ENCODE measurements around the gene CADM2. TPM values are rescaled to one million over a fixed set of nuclear protein-coding genes. Genes with fewer than 3 reads are reported as not detected.

The CADM2 gene
- total and polyA plus RNA-seq, 12 donors: 0.10 to 12.6 (median 2.2) TPM

- H3K4me1 ChIP-seq (replicated peaks in 1 of 2): no peaks in the 10 kb centered on the region
- no peak overlapping the region for H3K27ac ChIP-seq
- H3K4me3 ChIP-seq: no peak overlapping the region
- 36 to 49% (median 40%) methylated on average over 2 of the region's 2 CpGs for WGBS, 4 donors
- intact Hi-C loops (cut with DNase I): no loop called here
- no peaks in the 10 kb centered on the region for H3K36me3 ChIP-seq (replicated peaks in 1 of 2)
- H3K27me3 ChIP-seq: no peaks in the 10 kb centered on the region
- TF ChIP-seq CTCF (IDR thresholded peaks at IDR 0.05) (no peak), POLR2A (IDR thresholded peaks at IDR 0.05) (no peak)
- H3K9me3 ChIP-seq (replicated peaks in 1 of 3): no peaks in the 10 kb centered on the region
- DNase-seq: no peak
These were observed 576.7 kb downstream of the CADM2 start for GRCh38 chr3:85535517-85535916.

GRCh38 chr3:85539232-85539631 lies 580.4 kb downstream of the CADM2 start:
- no peaks in the 10 kb centered on the region for H3K4me1 ChIP-seq (replicated peaks in 1 of 2)
- WGBS, 4 donors: 54 to 76% (median 64%) methylated on average over 1 of the region's 1 CpG
- H3K4me3 ChIP-seq: no peak overlapping the region
- no peak for DNase-seq
- no peak for TF ChIP-seq CTCF (IDR thresholded peaks at IDR 0.05)
- TF ChIP-seq POLR2A (IDR thresholded peaks at IDR 0.05): no peak
- no peaks in the 10 kb centered on the region for H3K36me3 ChIP-seq (replicated peaks in 1 of 2)
- no peaks in the 10 kb centered on the region for H3K27me3 ChIP-seq
- no peaks in the 10 kb centered on the region for H3K9me3 ChIP-seq (replicated peaks in 1 of 3)
- intact Hi-C loops (cut with DNase I): no loop called here
- H3K27ac ChIP-seq: no peak overlapping the region

- H3K4me3 ChIP-seq: no peak overlapping the region
- TF ChIP-seq POLR2A (IDR thresholded peaks at IDR 0.05): no peak
- TF ChIP-seq CTCF (IDR thresholded peaks at IDR 0.05): no peak
- H3K9me3 ChIP-seq (replicated peaks in 1 of 3): no peaks in the 10 kb centered on the region
- WGBS, 4 donors: 69 to 73% (median 70%) methylated on average over 7 to 10 of the region's 10 CpGs
- no peak for DNase-seq
- no peaks in the 10 kb centered on the region for H3K27me3 ChIP-seq
- no peaks in the 10 kb centered on the region for H3K4me1 ChIP-seq (replicated peaks in 1 of 2)
- H3K36me3 ChIP-seq (replicated peaks in 1 of 2): no peaks in the 10 kb centered on the region
- intact Hi-C loops (cut with DNase I): no loop called here
- H3K27ac ChIP-seq: no peak overlapping the region
These were observed 595.4 kb downstream of the CADM2 start for GRCh38 chr3:85554153-85554552.

GRCh38 chr3:85560088-85560785 lies 601.4 kb downstream of the CADM2 start:
- Histone ChIP-seq H3K27me3 (no peaks in the 10 kb centered on the region), H3K4me1 (replicated peaks in 1 of 2) (no peaks in the 10 kb centered on the region), H3K36me3 (replicated peaks in 1 of 2) (no peaks in the 10 kb centered on the region), H3K4me3 (no peak overlapping the region), H3K9me3 (replicated peaks in 1 of 3) (no peaks in the 10 kb centered on the region), H3K27ac (no peak overlapping the region)
- DNase-seq: no peak
- 46 to 60% (median 59%) methylated on average over 7 of the region's 7 CpGs for WGBS, 4 donors
- no peak for TF ChIP-seq CTCF (IDR thresholded peaks at IDR 0.05)
- TF ChIP-seq POLR2A (IDR thresholded peaks at IDR 0.05): no peak
- intact Hi-C loops (cut with DNase I): no loop called here

Measured in adrenal gland (tissue), 12 donors.